Measurements from ENCODE around the gene SIX4. TPM values are rescaled to one million over a fixed set of nuclear protein-coding genes. Genes with fewer than 3 reads are reported as not detected.

Gene SIX4
- total and polyA plus RNA-seq, 10 of the 15 experiments (the other 5 are each of a cell fraction or from before 2014, with no cell fraction given), result 0.04 to 0.26 (median 0.06) TPM; not detected in 5

- Histone ChIP-seq H3K9ac (ENCODE audit: control insufficient read depth, insufficient read depth, low read length) (no peak overlapping the region), H3K4me1 (ENCODE audit: control insufficient read depth, insufficient read depth, low read length) (peaks cover 21% of the 10 kb centered on the region), H3K27me3 (replicated peaks in 1 of 2; ENCODE audit: control insufficient read depth in 2 of 2, insufficient read depth in 2 of 2, low read length in 1 of 2) (no peaks in the 10 kb centered on the region), H3K9me3 (replicated peaks; ENCODE audit: control insufficient read depth, insufficient read depth, low read length) (no peaks in the 10 kb centered on the region), H4K20me1 (ENCODE audit: control insufficient read depth, insufficient read depth) (no peaks in the 10 kb centered on the region), H3K79me2 (ENCODE audit: control insufficient read depth, insufficient read depth, low read length) (peaks cover 1% of the 10 kb centered on the region; the same call in 1 of the 2 replicates), H2AFZ (ENCODE audit: control insufficient read depth, low read depth, low read length) (no peak overlapping the region), H3K36me3 (ENCODE audit: control insufficient read depth in 2 of 2, insufficient read depth in 2 of 2, low read length in 1 of 2) (no peaks in the 10 kb centered on the region), H3K27ac (ENCODE audit: control insufficient read depth, insufficient read depth) (no peak overlapping the region), H3K4me3 (no peak overlapping the region), H3K4me2 (ENCODE audit: control insufficient read depth, insufficient read depth) (no peak overlapping the region)
- no TSS peak for BruUV-seq (replicated peaks)
- ATAC-seq (no peak), FAIRE-seq (no peak), DNase-seq (ENCODE audit: low read depth, low spot score) (no peak)
- POLR2A ChIA-PET, result no interaction called here
- in situ Hi-C loops (cut with MboI) (no loop called here), intact Hi-C loops (cut with micrococcal nuclease; ENCODE audit: unreplicated experiment) (loop anchor here (10.0 kb wide), 1 partner anchor 937 kb away; the partner anchor contains the start of gene HIF1A)
- RAD21 ChIA-PET (ENCODE audit: unreplicated experiment), result no interaction called here
- CTCF ChIA-PET, result no interaction called here
- WGBS (ENCODE audit: insufficient coverage, insufficient replicate concordance, low lambda C conversion rate, missing lambda C conversion rate), result 93% methylated on average over 1 of the region's 1 CpG
- SMC1A ChIA-PET (ENCODE audit: uncharacterized antibody, unreplicated experiment), result interaction anchor here (0.9 to 1.6 kb wide), 2 partner anchors 22 to 222 kb away, joined by 3 read pairs; no protein-coding TSS in a partner anchor
- TF ChIP-seq SMARCA5 (IDR thresholded peaks at IDR 0.05), result no peak
- no peak for TF ChIP-seq MEF2A (IDR thresholded peaks at IDR 0.05; ENCODE audit: insufficient read depth, low read depth, low read length)
- no peak for TF ChIP-seq LARP7 (IDR thresholded peaks at IDR 0.05)
- TF ChIP-seq NFXL1 (IDR thresholded peaks at IDR 0.05; ENCODE audit: borderline replicate concordance), result no peak
- TF ChIP-seq, protein P1, sequence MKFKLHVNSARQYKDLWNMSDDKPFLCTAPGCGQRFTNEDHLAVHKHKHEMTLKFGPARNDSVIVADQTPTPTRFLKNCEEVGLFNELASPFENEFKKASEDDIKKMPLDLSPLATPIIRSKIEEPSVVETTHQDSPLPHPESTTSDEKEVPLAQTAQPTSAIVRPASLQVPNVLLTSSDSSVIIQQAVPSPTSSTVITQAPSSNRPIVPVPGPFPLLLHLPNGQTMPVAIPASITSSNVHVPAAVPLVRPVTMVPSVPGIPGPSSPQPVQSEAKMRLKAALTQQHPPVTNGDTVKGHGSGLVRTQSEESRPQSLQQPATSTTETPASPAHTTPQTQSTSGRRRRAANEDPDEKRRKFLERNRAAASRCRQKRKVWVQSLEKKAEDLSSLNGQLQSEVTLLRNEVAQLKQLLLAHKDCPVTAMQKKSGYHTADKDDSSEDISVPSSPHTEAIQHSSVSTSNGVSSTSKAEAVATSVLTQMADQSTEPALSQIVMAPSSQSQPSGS (IDR thresholded peaks at IDR 0.05; ENCODE audit: low read length), result no peak
- TF ChIP-seq IRF3 (IDR thresholded peaks at IDR 0.05), result no peak
- no peak for TF ChIP-seq PML (IDR thresholded peaks at IDR 0.05; ENCODE audit: low read length)
- no peak for TF ChIP-seq RAD51 (IDR thresholded peaks at IDR 0.05)
- TF ChIP-seq RELA (IDR thresholded peaks at IDR 0.05; ENCODE audit: borderline replicate concordance, partially characterized antibody), result no peak
- TF ChIP-seq JUND (IDR thresholded peaks at IDR 0.05; ENCODE audit: low read depth, low read length), result no peak
- TF ChIP-seq KAT2A (conservative IDR thresholded peaks at IDR 0.05; ENCODE audit: control insufficient read depth, low read depth, low read length), result no peak
These were observed 33.4 kb upstream of the SIX4 start for GRCh38 chr14:60757567-60758002.

Data from GM12878 (cell line).